Middle frontal gyrus (tissue), 1 donor: ENCODE data around the gene PSENEN.
"Not testable (repeated sequence)": the region's sequence is repeated elsewhere in the genome, so short reads cannot be mapped to it uniquely, and the experiment has no call there.

Source experiments
- DNase-seq: peaks from one replicate; pipeline ENCODE4 v3.0.0-alpha.2; 2015; ENCODE audit warnings: low spot score; ENCODE audit errors: extremely low spot score

Gene PSENEN

DNA sequence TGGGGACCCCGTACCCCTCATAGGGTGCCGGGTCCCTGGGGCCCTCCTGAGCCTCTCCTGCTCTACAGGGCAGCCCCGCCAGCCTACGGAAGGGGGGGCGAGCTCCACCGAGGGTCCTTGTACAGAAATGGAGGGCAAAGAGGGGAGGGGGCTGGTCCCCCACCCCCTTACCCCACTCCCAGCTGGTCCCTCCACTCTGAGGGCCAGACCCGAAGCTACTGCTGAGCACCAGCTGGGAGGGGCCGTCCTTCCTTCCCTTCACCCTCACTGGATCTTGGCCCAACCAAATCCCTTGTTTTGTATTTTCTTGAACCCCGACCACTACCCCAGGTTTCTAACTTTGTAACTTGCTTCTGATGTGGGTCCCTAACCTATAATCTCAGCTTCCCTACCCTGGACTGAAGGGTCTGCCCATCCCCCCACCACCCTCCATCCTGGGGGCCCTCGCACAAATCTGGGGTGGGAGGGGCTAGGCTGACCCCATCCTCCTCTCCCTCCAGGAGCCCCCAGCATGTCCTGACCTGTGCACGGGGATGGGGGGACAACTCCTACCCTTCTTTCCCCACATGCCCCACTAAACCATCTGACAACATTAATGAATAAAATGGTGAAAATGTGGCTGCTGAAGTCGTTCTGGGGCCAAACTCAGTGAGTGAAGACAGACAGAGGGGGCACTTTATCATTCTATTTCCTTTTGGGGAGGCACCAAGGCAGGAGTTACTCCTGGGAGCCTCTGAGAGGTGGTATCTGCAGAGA, 42.9 kb downstream of the PSENEN start:
- DNase-seq, result no peak

DNA sequence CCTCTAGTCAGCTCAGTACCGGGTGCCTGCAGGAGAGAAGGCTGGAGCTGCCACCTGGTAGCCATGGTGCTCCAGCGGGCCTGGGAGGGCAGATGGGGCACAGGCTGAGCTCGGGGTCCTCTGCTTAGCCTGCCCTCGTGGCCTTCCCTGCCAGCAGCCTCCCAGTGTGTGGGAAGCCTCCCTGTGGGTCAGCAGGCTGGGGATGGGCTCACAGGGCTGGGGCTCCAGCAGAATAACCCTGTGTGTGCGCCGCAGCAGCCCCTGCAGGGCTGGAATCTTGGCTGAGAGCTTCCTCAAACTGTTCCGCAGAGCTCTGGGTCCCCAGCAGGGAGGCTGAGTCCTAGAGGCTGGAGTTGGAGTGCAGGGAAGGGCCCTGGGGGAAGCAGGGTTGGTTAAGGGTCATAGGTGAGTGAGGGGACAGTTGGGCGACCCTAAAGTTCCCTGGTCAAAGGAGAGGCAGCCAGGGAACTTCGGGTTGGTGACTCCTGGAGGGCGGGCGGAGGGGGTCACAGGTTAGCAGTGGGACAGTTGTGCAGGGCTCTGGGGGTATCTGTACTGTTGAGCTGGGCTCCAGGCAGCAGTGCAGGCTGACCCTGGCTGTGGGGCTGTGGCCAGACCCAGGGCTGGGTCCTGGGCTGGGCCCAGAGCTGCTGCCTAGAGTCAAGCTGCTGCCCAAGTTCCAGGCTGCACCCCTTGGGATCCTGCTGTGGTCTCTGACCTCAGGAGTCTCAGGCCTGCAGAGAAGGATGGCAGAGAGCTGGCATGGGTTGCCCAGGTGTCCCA, 43.9 kb downstream of the PSENEN start:
- no peak for DNase-seq

DNA sequence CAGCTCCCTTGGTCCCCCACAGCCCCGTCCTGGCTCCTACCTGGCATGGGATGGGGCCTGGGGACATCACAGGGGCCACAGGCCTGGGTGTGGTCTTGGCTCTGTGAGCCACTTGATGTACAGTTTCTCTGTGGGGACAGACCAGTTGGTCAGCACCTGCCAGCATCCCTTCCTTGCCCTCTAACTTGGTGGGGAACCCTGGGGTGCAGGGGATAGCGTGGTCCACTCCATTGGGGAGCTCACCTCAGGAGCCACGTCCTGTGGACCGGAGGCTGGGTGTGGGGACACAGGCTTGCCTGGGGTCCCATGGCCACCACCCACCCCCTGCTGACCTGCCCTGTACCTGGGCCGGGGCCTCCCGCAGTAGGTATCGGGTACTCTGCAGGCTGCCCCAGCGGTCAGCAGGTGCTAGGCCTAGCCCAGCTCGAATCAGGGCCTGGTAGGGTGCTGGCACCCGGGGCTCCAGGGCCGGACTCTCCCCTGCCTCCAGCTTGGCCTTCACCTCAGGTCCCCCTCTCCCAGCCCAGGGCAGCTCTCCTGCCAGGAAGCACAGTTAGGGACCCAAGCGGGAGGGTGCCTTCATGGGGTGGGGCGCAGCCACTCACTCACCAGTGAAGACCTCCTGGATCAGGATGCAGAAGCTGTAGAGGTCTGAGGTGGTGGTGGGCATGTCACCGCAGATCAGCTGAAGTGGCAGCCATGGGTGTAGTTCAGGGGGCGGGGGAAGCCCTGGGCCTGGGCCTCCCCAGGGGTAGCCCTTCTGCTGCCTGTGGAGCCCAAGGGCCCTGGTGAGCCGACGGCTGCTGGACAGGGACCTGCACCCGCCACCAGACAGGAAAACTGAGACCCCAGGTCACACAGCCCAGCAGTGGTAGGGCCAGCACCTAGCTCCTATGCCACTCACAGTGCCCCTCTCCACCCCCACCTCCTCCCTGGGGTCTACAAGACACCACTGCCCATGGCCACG, 44.8 kb downstream of the PSENEN start:
- DNase-seq, result no peak

DNA sequence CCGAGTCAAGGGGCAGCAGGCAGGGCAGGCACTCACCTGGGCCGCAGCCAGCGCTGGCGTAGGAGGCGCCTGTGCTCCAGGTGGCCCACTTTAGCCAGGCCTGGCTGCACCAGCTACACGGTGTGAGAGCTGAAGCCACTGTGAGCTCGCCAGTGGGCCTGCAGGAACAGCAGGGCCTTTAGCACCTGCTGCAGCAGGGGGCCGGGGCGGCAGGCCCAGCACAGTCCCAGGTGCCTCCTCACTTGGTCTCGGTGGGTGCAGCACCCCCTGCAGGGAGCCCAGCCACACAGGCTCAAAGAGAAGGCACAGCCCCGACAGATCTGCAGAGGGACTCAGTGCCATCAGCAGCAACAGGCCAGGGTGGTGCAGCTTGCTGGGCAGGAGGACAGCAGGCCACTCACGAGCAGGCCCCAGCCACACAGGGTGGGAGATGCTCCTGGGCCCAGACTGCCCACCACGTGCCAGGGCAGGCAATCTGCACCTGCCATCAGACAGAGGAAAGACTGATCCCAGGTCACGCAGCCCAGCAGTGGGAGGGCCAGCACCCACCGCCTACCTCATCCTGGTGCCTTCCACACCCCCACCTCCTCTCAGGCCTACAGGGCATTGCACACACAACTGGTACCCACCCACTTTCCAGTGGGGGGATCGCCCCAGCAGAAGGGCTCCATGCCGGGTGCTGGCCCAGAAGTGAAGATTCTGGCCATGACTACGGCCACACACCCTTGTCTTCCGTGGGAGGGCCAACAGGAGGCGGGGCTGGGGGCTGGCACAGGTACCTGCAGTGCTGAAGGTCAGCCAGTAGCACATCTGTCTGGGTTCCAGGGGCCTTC, 45.7 kb downstream of the PSENEN start:
- no peak for DNase-seq

DNA sequence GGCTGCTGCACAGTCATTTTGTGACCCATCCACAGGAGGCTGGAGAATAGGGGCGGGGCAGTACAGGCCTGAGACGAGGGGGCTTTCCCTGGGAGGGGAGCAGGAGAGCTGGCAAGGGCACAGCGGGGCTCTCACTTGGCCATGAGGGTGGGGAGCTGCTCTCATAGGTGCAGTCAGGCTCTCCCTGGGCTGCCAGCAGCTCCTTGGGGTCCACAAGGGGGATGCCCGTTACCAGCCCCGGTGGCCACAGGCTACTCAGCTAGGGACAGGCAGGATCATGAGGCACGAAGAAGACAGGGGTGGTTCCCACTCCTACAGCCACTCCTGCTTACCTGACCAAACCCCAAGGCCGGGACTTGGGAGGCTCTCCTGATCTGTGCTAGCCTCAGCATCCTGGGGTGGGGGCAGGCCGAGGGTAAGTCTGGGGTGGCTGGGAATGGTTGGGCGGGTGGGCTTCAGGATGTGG, 46.4 kb downstream of the PSENEN start:
- no peak for DNase-seq

DNA sequence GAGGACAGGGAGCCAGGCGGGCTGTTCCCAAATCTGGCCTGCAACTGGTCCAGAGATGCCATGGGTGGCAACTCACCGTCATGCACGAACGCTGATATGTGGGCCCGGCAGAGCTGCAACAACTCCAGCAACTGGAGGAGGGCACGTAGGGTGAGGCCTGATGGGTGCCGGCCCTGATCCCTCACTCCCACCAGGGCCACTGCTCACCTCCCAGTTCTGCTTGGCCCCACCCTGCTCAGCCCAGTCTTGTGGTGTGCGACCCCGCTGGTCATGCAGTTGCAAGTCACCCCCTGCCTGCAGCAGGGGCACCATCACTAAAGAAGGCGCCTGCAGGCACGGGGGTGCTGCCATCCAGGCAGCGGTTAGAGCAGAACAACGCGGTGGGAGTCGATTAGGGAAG, 46.9 kb downstream of the PSENEN start:
- no peak for DNase-seq

DNA sequence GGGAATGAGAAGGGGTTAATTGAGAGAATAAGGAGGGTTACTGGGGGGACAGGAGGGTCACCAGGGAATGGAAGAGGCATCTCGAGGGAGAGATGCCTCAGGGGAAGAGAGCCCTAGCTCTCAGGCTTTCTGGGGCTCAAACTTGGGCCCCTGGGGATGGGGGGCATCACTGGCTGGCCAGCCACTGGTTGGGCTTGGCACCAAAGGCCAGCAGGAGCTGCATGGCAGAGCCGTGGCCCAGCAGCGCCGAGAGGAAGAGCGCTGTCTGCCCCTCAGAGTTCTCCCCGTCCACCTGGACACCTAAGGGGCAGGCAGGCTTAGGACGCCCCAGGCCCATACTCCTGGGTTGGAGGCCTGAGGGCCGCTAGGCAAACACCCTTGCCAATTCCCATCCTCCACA, 47.4 kb downstream of the PSENEN start:
- DNase-seq, result no peak

DNA sequence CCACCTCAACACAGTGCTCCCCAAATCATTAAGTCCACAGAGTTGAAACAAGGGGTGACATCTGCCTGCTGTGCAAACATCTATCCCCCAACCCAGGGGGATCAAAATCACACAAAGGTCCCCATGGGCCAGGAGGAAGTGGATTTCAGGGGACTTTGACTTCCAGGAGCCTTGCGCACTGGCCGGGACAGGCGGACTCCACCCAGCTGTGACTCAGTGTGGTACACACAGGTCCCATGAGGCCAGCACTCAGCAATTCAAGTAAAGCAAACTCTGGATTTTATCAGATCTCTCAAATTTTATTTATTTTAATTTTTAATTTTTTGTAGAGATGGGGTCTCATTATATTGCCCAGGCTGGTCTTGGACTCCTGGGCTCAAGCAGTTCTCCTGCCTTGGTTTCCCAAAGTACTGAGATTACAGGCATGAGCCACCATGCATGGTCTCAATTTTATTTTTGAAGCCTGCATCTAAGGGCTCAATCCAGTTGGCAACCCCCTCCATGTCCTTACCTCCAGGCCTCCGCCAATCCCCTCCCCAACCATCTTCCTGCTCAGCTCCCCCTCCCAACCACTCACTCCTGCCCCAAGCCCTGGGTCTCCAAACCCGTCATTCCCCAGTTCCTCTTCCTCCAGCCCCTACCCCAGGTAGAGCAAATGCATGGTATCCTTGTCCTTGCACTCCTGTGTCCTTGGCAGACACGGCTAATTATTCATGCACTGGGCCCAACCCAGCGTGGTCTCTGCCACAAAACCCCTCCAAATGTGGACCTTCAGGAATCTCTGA, 48.1 kb downstream of the PSENEN start:
- DNase-seq, result no peak

DNA sequence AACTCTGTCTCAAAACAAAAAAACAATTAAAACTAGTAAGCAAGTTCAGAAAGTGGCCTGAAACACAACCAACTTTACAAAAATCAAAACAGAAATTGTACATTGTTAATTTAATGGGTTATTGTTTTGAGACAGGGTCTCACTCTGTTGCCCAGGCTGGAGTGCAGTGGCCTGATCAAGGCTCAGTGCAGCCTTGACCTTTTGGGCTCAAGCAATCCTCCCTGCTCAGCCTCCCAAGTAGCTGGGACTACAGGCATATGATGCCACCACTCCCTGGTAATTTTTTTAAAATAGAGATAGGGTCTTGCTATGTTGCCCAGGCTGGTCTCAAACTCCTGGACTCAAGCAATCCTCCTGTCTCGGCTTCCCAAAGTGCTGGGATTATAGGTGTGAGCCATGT, 50.1 kb downstream of the PSENEN start:
- not testable (repeated sequence) for DNase-seq
